MM.1S (cell line): ENCODE measurements around the gene EMILIN2.

Source experiments
- CTCF ChIP-seq: fragments of 300-600 bp; sonication (generic); IDR thresholded peaks from 2 replicates; pipeline ENCODE4 v1.5.1; 2016; ENCODE audit warnings: antibody characterized with exemption, low read length, mixed read lengths
- EZH2 ChIP-seq: fragments of 300-600 bp; sonication (generic); optimal IDR thresholded peaks from 2 replicates; pipeline ENCODE3; 2017; ENCODE audit warnings: low read depth, mild to moderate bottlenecking, antibody characterized with exemption, low read length, mixed read lengths
- EZH2phosphoT487 ChIP-seq: fragments of 300-600 bp; sonication (generic); IDR thresholded peaks from 2 replicates; pipeline ENCODE4 v1.6.1; 2018; ENCODE audit warnings: antibody characterized with exemption, low read length

DNA sequence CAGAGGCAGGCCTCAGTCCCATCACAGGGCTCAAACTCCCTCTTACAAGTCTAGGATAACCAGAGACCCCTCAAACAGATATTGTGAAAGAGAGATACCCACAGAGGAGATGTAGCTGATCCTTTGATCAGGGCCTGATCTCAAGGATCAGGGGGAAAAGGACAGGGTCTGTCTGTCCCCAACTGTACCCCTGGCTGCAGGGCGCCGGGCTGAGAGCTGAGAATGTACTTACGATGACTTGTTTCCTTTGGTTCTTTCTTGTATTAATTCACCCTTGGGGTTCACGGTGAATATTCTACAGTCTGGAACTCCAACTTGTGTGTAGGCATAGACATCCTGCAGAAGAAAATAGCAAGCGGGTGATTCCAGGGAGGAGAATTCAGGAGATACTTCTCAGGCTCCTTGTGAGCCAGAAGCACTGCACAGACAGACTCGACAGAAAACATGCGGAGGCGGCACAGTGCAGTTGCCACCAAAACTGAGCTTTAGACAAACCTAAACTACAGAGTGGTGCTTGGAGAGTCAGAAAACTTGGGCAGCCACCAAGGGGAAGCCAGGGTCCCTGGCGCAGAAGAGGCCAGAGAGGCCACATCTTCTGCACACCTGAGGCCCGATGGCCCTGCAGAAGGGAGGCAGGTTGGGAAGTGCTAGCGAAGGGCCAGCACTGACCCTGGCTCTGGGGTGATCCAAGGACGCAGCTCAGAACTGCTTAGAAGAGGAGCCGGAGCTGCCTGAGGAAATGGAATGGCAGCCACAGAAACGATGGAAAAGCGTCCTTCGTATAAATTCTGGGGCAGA lies 73.9 kb downstream of the EMILIN2 start:
- no peak for TF ChIP-seq EZH2
- no peak for TF ChIP-seq CTCF
- TF ChIP-seq EZH2phosphoT487 = no peak
